WI38 (cell line): ENCODE results near the gene IL15.

Source experiments
- H3K4me3 ChIP-seq: 2 replicates; pipeline ENCODE4 v1.5.1; 2011; ENCODE audit warnings: low read depth, mild to moderate bottlenecking, control low read depth, low read length
- TF ChIP-seq, protein P1 (sequence below): IDR thresholded peaks from 2 replicates; pipeline ENCODE4 v1.5.1; 2012; ENCODE audit warnings: low read depth, mild to moderate bottlenecking, control low read depth, low read length

The IL15 gene

DNA sequence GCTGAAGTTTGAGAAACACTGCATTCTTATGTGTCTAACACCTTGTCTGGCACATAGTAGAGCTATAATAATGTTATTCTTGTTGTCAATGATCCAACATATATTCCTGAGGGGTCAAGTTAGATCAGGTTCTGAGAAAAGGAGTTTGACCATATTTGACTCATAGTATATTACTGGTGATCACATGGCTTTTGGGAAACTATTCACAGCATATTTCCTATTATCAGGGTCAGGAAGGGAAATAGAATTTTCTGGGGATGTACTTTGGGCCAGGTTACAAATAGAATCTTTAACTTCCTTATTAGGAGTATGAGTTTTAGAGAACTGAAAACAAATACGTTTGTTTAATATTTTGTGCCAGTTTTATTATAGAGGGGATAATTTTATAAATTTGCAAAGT is 11.6 kb downstream of the IL15 start:
- TF ChIP-seq, protein P1, sequence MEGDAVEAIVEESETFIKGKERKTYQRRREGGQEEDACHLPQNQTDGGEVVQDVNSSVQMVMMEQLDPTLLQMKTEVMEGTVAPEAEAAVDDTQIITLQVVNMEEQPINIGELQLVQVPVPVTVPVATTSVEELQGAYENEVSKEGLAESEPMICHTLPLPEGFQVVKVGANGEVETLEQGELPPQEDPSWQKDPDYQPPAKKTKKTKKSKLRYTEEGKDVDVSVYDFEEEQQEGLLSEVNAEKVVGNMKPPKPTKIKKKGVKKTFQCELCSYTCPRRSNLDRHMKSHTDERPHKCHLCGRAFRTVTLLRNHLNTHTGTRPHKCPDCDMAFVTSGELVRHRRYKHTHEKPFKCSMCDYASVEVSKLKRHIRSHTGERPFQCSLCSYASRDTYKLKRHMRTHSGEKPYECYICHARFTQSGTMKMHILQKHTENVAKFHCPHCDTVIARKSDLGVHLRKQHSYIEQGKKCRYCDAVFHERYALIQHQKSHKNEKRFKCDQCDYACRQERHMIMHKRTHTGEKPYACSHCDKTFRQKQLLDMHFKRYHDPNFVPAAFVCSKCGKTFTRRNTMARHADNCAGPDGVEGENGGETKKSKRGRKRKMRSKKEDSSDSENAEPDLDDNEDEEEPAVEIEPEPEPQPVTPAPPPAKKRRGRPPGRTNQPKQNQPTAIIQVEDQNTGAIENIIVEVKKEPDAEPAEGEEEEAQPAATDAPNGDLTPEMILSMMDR: no peak
- no peak overlapping the region for H3K4me3 ChIP-seq

DNA sequence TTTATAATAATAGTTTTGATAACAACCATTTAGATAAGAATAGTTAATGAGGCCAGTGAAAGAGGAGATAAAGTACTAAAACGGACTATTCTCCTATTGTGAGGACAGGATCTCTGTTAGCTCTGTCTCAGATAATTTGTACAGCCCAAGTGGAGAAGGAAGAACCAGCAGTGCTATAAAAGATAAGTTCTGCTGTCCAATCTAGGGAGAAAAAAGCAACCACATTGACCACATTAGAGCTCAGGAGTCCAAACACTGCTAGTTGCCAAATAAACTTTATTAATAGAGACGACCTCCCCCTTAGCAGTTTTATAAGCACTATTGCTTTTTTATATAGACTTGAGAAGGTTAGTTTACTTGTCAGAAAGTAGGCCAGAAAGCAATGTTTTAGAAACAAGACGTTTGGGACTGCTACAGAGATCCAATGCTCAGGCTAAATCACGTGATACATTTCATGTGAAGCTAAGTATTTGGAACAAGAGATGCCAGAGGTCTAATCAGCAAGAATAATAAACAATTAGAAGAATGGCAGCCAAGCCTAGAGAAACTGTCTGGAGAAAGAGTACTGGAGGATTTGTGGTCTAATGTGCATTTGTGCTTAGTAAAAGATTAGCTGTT is 15.9 kb downstream of the IL15 start:
- no peak overlapping the region for H3K4me3 ChIP-seq
- TF ChIP-seq, protein P1: no peak

DNA sequence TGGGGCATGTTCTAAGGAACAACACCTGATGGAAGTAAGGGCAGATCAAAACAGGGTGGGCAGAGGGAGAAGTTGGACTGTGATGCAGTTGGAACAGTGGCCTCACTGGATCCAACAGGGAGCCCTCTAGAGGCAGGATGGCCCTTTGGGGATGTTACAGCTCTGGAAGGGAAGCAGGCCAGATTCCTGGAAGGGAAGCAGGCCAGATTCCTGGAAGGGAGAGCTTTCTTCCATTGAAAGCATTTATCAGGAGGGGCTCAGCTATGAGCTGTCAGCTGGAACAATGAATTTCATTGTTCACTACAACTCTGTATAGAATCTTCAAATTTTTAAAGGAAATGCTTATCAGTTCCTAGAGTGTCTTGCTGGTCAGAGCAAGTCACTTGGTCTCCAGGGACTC is 17.7 kb downstream of the IL15 start:
- TF ChIP-seq, protein P1: 0 out of 2 replicates have a peak, but pooled peaks have one; percentile 35
- H3K4me3 ChIP-seq: no peak overlapping the region

DNA sequence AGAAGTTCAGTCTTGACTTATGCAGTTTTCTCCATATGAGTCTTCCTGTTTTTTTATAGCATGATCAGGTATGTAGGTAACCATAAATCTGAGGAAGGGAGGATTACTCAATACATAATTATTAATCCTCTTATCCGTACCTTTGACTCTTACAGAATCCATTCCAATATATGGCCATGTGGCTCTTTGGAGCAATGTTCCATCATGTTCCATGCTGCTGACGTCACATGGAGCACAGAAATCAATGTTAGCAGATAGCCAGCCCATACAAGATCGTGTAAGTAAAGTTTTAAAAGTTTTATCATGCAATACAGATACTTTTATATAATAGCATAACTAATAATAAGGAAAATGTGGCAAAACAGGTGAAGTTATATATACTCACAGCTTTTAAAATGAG is 19.6 kb downstream of the IL15 start:
- H3K4me3 ChIP-seq: no peak overlapping the region
- TF ChIP-seq, protein P1: no peak

DNA sequence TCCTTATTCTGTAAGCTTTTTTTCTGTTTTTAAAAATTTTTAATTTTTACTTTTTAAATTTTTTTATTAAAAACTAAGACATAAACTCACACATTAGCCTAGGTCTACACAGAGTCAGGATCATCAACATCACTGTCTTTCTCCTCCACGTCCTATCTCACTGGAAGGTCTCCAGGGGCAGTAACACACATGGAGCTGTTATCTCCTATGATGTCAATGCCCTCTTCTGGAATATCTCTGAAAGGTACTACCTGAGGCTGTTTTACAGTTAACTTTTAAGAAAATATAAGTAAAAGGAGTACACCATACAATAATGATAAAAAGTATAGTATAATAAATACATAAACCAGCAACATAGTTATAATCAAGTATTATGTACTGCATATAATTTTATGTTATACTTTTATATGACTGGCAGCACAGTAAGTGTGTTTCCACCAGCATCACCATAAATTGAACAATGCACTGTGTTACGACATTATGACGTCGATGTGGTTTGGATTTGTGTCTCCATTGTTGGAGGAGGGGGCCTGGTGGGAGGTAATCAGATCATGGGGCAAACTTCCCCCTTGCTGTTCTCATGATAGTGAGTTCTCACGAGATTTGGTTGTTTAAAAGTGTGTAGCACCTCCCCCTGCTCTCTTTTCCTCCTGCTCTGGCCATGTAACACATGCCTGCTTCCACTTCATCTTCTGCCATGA is 21.3 kb downstream of the IL15 start:
- TF ChIP-seq, protein P1: no peak

DNA sequence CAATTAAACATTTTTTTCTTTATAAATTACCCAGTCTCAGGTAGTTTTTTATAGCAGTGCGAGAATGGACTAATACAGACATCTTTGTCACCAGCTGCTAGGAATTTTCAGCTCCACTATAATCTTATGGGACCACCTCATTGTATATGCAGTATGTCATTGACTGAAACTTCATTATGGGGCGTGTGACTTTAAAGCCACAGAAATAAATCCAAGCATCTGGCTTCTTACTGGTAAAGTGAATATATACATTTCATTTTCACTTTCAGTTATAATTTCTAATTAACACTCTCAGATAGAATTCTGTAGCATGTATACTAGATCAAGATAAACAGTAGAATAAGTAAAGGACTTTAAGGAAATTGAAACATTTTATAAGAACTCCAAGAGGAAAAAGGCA is 21.9 kb downstream of the IL15 start:
- TF ChIP-seq, protein P1: no peak
- no peak overlapping the region for H3K4me3 ChIP-seq

More for the DNA sequence above, 21.3 kb downstream of the IL15 start:
- no peak overlapping the region for H3K4me3 ChIP-seq

DNA sequence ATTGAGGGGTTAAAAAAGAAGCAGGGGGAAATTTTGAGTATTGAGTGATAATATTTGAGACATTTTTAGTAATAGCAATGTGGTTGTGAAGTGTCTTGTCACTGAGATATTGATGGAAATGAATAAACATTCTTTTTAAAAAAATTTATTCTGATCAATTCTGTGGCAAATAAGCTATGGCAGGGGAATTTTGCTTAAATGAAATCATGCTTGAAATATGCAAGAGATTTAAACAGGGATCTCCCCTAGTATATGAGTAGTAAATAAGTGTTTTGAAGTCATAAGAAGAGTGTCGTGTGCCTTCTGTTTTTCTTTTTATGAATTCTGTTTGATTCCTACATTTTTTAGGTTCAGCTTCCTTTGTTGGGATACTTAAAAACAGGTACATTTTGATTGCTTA is 23.2 kb downstream of the IL15 start:
- TF ChIP-seq, protein P1: no peak
- H3K4me3 ChIP-seq: no peak overlapping the region
